Germinal center (tissue), 1 donor: ENCODE results near the gene TCF12.

Experiments
- DNase-seq: peaks from one replicate; pipeline ENCODE4 v3.0.0; 2012; ENCODE audit warnings: mixed read lengths, low spot score

TCF12 gene

DNA sequence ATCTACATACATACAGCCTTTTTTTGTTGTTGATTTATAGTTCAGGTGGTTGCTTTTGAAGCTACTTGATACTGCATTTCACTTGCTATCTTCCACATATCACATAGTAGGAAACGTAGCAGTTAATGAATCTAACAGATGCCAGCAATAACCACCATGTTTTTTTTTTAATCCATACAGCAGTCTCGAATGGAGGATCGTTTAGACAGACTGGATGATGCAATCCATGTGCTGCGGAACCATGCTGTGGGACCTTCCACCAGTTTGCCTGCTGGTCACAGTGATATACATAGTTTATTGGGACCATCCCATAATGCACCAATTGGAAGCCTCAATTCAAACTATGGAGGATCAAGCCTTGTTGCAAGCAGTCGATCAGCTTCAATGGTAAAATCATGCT lies 334.6 kb downstream of the TCF12 start:
- DNase-seq: no peak

DNA sequence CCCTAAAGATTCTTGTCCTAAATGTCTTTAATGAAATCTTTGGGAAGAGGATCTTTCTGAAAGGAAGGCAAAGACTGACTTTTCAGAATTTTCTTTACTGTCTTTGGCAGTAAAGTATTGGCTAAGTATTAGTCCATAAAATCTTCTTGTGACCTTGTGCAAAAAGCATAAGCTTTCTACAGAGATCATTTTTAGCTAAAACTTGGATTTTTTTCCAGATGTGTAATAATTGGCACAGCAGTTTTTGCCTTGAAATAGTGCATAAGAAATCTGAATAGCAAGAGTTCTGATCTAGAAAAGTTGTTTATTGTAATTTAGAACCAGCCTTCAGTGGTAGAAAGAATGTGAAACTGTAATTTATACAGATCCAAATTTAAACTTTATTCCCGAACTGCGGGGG lies 335.1 kb downstream of the TCF12 start:
- DNase-seq: no peak

- no peak for DNase-seq
Measured at GRCh38 chr15:57255751-57256341, 337.4 kb downstream of the TCF12 start.

DNA sequence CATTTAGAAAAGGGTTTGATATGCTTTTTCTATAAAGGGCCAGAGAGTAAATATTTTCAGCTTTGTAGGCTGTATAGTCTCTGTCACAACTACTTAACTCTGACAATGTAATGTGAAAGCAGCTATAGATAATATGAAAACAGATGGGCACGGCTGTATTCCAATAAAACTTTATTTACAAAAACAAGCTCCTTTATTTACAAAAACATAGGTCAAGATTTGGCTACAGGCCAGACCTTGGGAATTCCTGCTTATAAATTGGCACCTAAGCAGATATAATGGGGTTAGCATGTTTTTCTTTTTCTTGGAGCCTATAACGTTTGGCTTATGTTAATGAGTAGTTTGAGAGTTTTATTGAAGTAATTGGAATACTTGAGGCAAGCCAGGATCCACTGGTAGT lies 338.5 kb downstream of the TCF12 start:
- no peak for DNase-seq

GRCh38 chr15:57259568-57260040 lies 341.2 kb downstream of the TCF12 start:
- DNase-seq: no peak

- no peak for DNase-seq
Measured at GRCh38 chr15:57263520-57263919, 345.1 kb downstream of the TCF12 start.

DNA sequence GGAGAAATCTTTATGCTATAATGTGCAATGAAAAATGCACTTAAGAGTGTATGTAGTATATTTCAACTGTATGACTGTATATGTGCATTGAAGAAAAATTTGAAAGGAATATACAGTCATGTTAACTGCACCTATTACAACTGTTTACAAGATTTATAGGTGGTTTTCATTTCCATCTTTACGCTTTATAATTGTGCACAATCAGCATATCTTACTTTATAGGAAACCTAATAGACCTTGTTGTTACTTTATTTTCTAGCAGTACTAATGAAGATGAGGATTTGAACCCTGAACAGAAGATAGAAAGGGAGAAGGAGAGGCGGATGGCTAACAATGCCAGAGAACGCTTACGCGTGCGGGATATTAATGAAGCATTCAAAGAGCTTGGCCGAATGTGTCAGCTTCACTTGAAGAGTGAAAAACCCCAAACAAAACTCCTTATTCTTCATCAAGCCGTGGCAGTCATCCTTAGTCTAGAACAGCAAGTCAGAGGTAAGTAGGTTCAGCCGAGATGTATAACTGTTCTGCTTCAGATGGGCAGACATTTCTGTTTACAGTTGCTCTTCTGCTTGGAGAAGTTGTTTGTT lies 354.4 kb downstream of the TCF12 start:
- no peak for DNase-seq

- no peak for DNase-seq
Measured at GRCh38 chr15:57273402-57273801, 355.0 kb downstream of the TCF12 start.

DNA sequence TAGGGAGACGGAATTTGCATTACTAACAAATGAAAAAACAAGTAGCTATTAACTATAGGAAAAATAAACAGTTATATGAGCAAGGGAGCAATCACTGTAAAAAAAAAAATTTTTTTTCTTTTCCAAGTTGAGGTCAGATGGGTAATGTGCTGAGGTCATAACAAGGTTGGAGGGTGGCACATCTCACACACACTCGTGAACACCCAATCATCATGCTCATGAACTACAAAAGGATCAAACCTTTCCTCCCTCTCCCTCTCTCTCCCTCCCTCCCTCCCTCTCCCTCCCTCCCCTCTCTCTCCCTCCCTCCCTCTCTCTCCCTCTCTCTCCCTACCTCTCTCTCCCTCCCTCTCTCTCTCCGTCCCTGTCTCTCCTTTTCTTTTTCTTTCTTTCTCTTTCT lies 360.0 kb downstream of the TCF12 start:
- no peak for DNase-seq

DNA sequence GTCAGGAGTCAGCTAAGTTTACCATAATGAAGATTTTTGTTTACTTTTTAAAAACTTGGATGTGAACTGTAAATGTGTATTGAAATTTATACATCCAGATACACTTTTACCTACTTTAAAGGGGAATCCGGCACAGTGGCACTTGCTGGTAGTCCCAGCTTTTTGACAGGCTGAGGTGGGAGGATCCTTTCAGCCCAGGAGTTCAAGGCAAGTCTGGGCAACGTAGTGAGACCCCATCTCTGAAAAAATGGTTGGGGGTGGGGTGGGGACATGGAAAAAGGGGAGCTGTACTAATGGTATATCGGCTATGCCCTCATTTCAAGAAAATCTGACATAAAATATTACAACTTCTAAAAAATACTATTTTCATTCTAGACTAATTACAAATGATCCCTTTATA lies 362.0 kb downstream of the TCF12 start:
- no peak for DNase-seq

GRCh38 chr15:57281321-57281720 lies 362.9 kb downstream of the TCF12 start:
- DNase-seq: no peak

DNA sequence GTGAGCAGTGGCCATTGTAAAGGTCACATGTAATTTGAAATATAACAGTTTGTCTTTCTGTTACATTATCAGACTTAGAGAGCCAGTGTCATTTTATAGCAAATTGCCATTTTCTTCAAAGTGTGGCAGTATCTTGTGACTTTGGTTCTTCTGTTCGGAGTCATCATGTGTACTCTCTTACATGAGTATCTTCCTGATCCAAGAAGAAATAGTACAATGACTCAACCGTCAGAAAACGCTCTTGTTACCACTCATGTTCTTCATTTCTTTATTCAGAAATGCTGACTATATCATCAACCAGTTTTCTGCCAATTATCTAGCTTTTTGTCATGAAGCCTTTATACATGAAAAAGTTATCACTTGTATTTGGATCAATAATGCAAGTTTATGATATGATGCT lies 364.2 kb downstream of the TCF12 start:
- no peak for DNase-seq

GRCh38 chr15:57283774-57284503 lies 365.5 kb downstream of the TCF12 start:
- no peak for DNase-seq

- no peak for DNase-seq
Measured at GRCh38 chr15:57284535-57284934, 366.1 kb downstream of the TCF12 start.

- DNase-seq: no peak
Measured at GRCh38 chr15:57285386-57285785, 366.9 kb downstream of the TCF12 start.

GRCh38 chr15:57286446-57287122 lies 368.1 kb downstream of the TCF12 start:
- no peak for DNase-seq

GRCh38 chr15:57287123-57287521 lies 368.7 kb downstream of the TCF12 start:
- no peak for DNase-seq

DNA sequence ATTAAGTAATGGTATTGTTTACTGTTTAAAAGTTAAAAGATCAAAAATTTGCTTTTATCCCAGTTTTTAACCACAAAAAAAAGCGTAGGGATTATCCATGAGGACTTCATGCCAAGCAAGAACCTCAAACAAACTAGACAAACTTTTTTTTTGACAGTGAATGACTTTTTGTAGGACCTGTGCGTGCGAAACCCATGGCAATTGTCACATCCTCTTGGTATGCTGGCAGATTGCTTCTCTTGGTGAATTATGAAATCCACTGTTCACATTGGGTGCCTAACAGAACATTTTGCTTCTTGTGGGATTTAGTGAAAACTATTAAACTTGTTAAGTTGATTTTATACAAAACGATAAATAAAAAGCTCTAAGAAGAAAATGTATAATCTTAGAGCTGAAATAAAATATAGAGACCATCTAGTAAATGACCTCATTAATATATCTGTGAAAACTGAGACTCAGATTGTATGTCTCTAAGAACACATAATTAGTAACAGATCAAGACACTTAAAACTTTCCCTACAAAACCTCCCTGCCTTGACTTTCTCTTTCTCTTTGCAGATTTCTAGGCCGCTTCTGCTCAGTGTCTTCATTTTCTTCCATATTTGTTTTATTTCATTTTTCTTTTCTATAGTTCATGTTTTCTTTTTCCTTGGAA lies 370.6 kb downstream of the TCF12 start:
- no peak for DNase-seq

- DNase-seq: no peak
Measured at GRCh38 chr15:57290187-57290586, 371.7 kb downstream of the TCF12 start.

- DNase-seq: no peak
Measured at GRCh38 chr15:57290826-57291225, 372.4 kb downstream of the TCF12 start.

DNA sequence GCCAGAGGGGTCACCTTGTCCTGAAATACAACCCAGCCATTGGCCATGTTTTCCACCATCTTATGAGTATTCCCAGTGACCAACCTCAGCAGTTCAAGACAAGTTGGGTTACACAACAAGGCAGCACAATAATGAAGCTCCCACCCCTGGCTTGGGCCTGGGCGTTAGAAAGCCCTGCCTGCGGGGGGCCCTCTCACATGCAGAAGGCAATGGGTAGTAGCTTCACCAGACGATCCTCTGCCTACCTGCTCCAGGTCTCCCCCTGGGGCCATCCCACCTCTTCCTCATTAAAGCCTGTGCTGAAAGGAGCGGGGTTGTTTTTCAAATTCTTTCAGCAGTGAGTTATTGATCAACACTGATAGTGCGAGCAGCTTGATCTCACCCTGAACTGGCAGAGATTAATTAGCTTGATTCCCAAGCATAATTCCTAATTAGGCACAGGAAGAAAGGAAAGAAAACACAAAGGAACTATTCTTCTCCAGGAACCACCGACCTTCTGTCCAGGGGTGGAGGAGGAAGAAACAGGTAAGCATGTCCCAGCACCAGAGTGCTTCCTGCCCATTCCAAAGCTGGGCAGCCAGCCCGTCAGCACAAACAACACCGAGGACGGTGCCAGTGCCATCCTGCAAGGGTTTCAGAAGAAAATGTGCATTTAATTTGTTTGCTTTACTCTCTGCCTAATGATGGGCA lies 378.2 kb downstream of the TCF12 start:
- no peak for DNase-seq

- DNase-seq: no peak
Measured at GRCh38 chr15:57297163-57297593, 378.7 kb downstream of the TCF12 start.
